Liver (tissue), 9 donors: ENCODE results near the gene CTAG1A. TPM values are rescaled to one million over a fixed set of nuclear protein-coding genes. Genes with fewer than 3 reads are reported as not detected.

Experiments
- DNase-seq: peaks from one replicate; pipeline ENCODE4 v3.0.0-alpha.2; 2017; ENCODE audit warnings: low spot score
- H3K27ac ChIP-seq, 2 donors: one replicate each; pipeline ENCODE4 v1.7.0; 2013; ENCODE audit warnings: inconsistent platforms in 2 of 2, low read length in 2 of 2, control low read depth in 1 of 2, low read depth in 1 of 2, mild to moderate bottlenecking in 1 of 2
- H3K27me3 ChIP-seq, 4 donors: one replicate each; pipeline versions ENCODE4 v1.6.1 to v1.7.0; 2013; ENCODE audit warnings: low read length in 3 of 4, inconsistent platforms in 1 of 4, mild to moderate bottlenecking in 1 of 4, moderate library complexity in 1 of 4; ENCODE audit not compliant: control insufficient read depth in 4 of 4, insufficient read depth in 4 of 4
- H3K36me3 ChIP-seq, 4 donors: one replicate each; pipeline versions ENCODE4 v1.6.1 to v1.7.0; 2013; ENCODE audit warnings: low read length in 3 of 4, mild to moderate bottlenecking in 3 of 4, low read depth in 1 of 4, moderate library complexity in 1 of 4; ENCODE audit not compliant: control insufficient read depth in 4 of 4, insufficient read depth in 3 of 4
- H3K4me1 ChIP-seq, 4 donors: one replicate each; pipeline versions ENCODE4 v1.6.1 to v1.7.0; 2013; ENCODE audit warnings: low read length in 3 of 4, mild to moderate bottlenecking in 3 of 4, moderate library complexity in 1 of 4; ENCODE audit not compliant: control insufficient read depth in 4 of 4, insufficient read depth in 4 of 4
- H3K4me3 ChIP-seq, 3 donors: one replicate each; pipeline versions ENCODE4 v1.6.1 to v1.7.0; 2013; ENCODE audit warnings: low read length in 3 of 3, control low read depth in 1 of 3, low read depth in 1 of 3, mild to moderate bottlenecking in 1 of 3
- H3K9ac ChIP-seq, 2 donors: one replicate each; pipeline ENCODE4 v1.7.0; 2013; ENCODE audit warnings: low read length in 2 of 2, mild to moderate bottlenecking in 2 of 2, moderate library complexity in 2 of 2, control low read depth in 1 of 2, low read depth in 1 of 2
- H3K9me3 ChIP-seq, 4 donors: one replicate each; pipeline versions ENCODE4 v1.6.1 to v1.7.0; 2013; ENCODE audit warnings: low read length in 3 of 4; ENCODE audit not compliant: control insufficient read depth in 4 of 4
- CTCF ChIP-seq: fragments of 150-350 bp; IDR thresholded peaks from 2 replicates; pipeline ENCODE4 v1.5.1; 2017; ENCODE audit warnings: improper control_type of control experiment, low read depth, low read length; ENCODE audit not compliant: missing input control
- EGR1 ChIP-seq, 2 donors: IDR thresholded peaks; 2 replicates each; pipeline ENCODE4 v1.6.1; 2016 to 2018; ENCODE audit warnings: antibody characterized with exemption in 2 of 2, low read depth in 2 of 2
- FOXA1 ChIP-seq: IDR thresholded peaks from 2 replicates; pipeline ENCODE4 v1.6.1; 2016; ENCODE audit warnings: antibody characterized with exemption
- FOXA2 ChIP-seq: IDR thresholded peaks from 2 replicates; pipeline ENCODE4 v1.6.1; 2016; ENCODE audit warnings: antibody characterized with exemption
- GABPA ChIP-seq, 2 donors: IDR thresholded peaks in 1 of 2; conservative IDR thresholded peaks in 1 of 2; 2 replicates each; pipeline ENCODE4 v1.6.1; 2016; ENCODE audit warnings: antibody characterized with exemption in 2 of 2, mild to moderate bottlenecking in 1 of 2, moderate library complexity in 1 of 2
- HNF4A ChIP-seq, 2 donors: conservative IDR thresholded peaks; 2 replicates each; pipeline ENCODE4 v1.6.1; 2016; ENCODE audit warnings: antibody characterized with exemption in 2 of 2, mild to moderate bottlenecking in 2 of 2
- HNF4G ChIP-seq: IDR thresholded peaks from 2 replicates; pipeline ENCODE4 v1.6.1; 2016; ENCODE audit warnings: antibody characterized with exemption
- JUND ChIP-seq, 2 donors: IDR thresholded peaks; 2 replicates each; pipeline ENCODE4 v1.6.1; 2016; ENCODE audit warnings: antibody characterized with exemption in 2 of 2
- MAX ChIP-seq: IDR thresholded peaks from 2 replicates; pipeline ENCODE4 v1.6.1; 2016; ENCODE audit warnings: antibody characterized with exemption
- NR2F2 ChIP-seq: IDR thresholded peaks from 2 replicates; pipeline ENCODE4 v1.6.1; 2016; ENCODE audit warnings: antibody characterized with exemption
- RAD21 ChIP-seq, 2 donors: IDR thresholded peaks; 2 replicates each; pipeline ENCODE4 v1.6.1; 2016; ENCODE audit warnings: antibody characterized with exemption in 2 of 2, mild to moderate bottlenecking in 2 of 2
- REST ChIP-seq: IDR thresholded peaks from 2 replicates; pipeline ENCODE4 v1.6.1; 2016; ENCODE audit warnings: antibody characterized with exemption, mild to moderate bottlenecking
- RXRA ChIP-seq, 2 donors: IDR thresholded peaks; 2 replicates each; pipeline ENCODE4 v1.6.1; 2017 to 2018; ENCODE audit warnings: antibody characterized with exemption in 2 of 2, mild to moderate bottlenecking in 1 of 2
- YY1 ChIP-seq: IDR thresholded peaks from 2 replicates; pipeline ENCODE4 v1.6.1; 2016; ENCODE audit warnings: antibody characterized with exemption, mild to moderate bottlenecking
- WGBS: extraction: QIAGEN DNeasy Blood & Tissue Kit; methylation state at CpG from one replicate; pipeline ENCODE4 v1.1.7; 2013; 5-methylcytosine and 5-hydroxymethylcytosine counted together
- polyA plus RNA-seq, 2 donors: library from polyadenylated mRNA; stranded (reverse) in 1 of 2; unstranded in 1 of 2; fragments of 200-250 nt in 1 of 2; fragments of >200 nt in 1 of 2; fragmentation: Nextera tagmentation in 1 of 2; extraction: Ambion mirVana in 1 of 2; gene quantifications; one replicate each; pipeline versions ENCODE4 v1.2.1 to v1.2.3, GENCODE V29; 2013 to 2015
- total RNA-seq, 2 donors: library from RNA; depleted of rRNA; stranded (reverse); fragments of >200 nt; gene quantifications; one replicate each; pipeline ENCODE4 v1.2.3, GENCODE V29; 2014
- donor health status: healthy.
- donor health status: healthy.
- donor health status: healthy.
- donor health status: healthy.
- donor health status: healthy.

Gene CTAG1A
- total and polyA plus RNA-seq, 4 donors = not detected

GRCh38 chrX:154597221-154597620 lies 12.3 kb downstream of the CTAG1A start (continued):
- TF ChIP-seq JUND (IDR thresholded peaks at IDR 0.05) (no peak), NR2F2 (no peak), RAD21 (IDR thresholded peaks at IDR 0.05) (no peak), REST (no peak)

GRCh38 chrX:154598656-154599055 lies 13.7 kb downstream of the CTAG1A start:
- Histone ChIP-seq H3K27ac (no peak overlapping the region), H3K4me1 (no peaks in the 10 kb centered on the region), H3K4me3 (no peak overlapping the region), H3K9me3 (no peaks in the 10 kb centered on the region), H3K27me3 (peaks cover 0 to 5% (median 0%) of the 10 kb centered on the region in 4 donors), H3K9ac (no peak overlapping the region), H3K36me3 (no peaks in the 10 kb centered on the region)
- DNase-seq = no peak
- WGBS = 93% methylated on average over 8 of the region's 8 CpGs
- TF ChIP-seq CTCF (no peak), HNF4A (conservative IDR thresholded peaks at IDR 0.05) (no peak), RAD21 (IDR thresholded peaks at IDR 0.05) (no peak), GABPA (IDR thresholded peaks at IDR 0.05 in 1 of 2, conservative IDR thresholded peaks at IDR 0.05 in 1 of 2) (no peak), EGR1 (IDR thresholded peaks at IDR 0.05; ENCODE audit: low read depth in 2 of 2) (no peak), YY1 (no peak), FOXA2 (no peak), JUND (IDR thresholded peaks at IDR 0.05) (no peak), MAX (no peak), NR2F2 (no peak), REST (no peak), FOXA1 (no peak), RXRA (IDR thresholded peaks at IDR 0.05) (no peak), HNF4G (no peak)
